Fibroblast of peridontal ligament (primary cell): Measurements from ENCODE around the gene DIAPH3.
A peak's percentile ranks its signal among the peaks of the same experiment; 100 is the strongest.

Source experiments
- DNase-seq: peaks from one replicate; pipeline ENCODE4 v3.0.0-alpha.2; 2010; ENCODE audit errors: extremely low read depth

Gene DIAPH3

GRCh38 chr13:59789558-59789957 is 374.2 kb downstream of the DIAPH3 start:
- no peak for DNase-seq

GRCh38 chr13:59787679-59788078 is 376.0 kb downstream of the DIAPH3 start:
- DNase-seq = no peak

GRCh38 chr13:59782696-59783095 is 381.0 kb downstream of the DIAPH3 start:
- DNase-seq = no peak

DNA sequence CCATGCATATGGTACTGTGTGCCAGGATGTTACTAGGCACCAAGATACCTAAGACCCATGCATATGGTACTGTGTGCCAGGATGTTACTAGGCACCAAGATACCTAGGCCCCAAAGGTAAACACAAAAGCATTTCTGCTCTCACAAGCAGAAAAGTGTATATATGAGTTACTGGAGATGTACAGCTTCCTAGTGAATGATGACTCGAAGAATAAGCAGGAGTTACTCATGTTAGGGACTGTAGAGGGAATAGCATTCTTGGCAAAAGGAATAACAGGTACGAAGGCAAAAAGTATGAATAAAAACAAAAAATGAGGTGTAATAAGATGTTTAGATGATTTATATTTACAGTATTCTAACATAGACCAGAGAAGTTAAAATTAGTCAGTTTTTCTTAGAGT is 383.7 kb downstream of the DIAPH3 start:
- DNase-seq = no peak

DNA sequence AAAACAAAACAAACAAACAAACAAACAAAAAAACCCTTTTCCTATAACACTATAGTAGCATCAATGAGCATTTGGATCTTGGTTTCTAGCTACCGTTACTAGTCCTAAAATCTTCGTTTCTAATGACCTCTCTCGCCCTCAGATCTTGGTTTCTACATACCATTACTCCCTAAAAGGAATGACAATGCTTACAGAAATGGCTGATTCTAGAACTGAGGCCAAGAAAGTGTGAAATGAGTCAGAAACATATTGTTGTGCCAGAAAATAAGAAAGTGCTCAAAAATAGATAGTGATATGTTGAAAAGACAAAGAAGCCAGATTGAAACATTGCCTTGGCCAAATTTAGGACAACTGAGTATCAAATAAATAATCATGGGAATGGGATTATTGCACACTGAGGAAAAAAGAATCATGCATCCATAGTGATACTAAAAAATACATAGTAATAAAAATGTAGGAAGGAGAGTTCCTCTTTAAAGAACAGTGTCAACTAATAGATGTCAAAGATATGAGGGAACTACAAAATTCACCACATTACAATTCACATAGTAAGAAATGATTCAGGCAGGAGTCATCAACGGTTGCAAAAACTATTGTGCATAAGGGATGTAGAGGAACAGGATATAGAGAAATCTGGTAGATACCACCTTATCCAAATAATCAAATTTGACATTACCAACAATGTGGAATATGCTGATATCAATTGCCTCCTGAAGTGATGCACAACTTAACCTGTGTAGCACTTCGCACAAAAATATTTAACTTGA is 386.6 kb downstream of the DIAPH3 start:
- peak; percentile 91 for DNase-seq

DNA sequence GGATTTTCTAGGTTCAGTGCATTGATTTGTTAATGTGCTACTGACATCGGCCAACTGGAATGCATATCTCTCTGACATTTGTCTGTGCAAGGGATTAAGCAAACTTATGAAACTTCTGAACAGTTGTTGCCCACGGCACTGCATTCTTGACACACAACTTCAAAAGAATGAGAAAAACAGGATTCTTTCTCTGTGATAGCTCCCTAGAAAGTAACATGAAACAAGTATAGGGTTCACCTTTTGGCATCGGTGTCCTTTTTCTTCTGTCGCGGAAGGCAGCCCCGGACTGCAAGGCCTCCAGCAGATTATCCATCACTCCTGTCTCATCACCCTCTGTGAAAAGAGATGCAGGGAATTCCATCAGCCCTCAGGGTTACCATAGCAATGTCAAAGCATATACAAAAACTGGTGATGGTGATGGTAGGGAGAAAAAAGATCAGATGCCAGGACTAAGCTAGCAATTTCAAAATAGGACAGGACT is 389.2 kb downstream of the DIAPH3 start:
- DNase-seq = peak; percentile 68

DNA sequence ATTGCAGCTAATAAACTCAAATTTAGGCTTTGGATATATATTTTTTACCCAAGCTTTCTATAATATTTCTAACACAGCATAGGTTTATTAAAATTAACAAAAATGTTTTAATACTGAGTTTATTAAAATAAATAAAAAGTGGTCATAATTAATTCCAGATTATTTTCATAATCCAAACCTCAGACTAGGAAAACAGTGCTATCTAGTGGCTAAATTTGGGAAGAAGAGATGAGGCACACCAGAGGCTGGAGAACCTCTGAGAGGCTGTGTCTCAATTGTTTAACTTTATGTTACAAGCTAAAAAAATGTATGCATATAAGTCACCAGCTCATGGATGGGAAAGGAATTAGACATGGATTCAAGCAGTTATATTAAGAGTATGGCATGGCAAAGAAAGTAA is 392.5 kb downstream of the DIAPH3 start:
- DNase-seq = peak; percentile 66

DNA sequence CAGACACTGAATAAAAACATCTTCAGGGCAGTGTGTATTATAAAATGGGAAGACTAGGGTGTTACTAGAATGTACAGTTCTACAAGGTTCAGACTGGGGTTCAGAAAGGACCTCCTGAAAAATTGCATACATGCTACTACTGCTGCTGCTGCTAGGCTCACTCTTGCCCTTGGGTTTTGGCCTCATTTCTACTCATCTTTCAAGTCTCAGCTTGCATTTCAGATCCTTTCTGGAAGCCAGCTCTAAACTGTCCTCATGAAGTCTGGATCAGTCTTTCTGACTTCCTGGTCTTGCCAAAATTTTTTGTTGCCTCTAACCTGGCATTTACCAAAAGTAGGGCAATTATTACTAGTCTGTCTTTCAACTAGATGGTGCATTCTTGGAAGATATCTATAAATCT is 393.3 kb downstream of the DIAPH3 start:
- no peak for DNase-seq

GRCh38 chr13:59766236-59766635 is 397.5 kb downstream of the DIAPH3 start:
- DNase-seq = no peak

DNA sequence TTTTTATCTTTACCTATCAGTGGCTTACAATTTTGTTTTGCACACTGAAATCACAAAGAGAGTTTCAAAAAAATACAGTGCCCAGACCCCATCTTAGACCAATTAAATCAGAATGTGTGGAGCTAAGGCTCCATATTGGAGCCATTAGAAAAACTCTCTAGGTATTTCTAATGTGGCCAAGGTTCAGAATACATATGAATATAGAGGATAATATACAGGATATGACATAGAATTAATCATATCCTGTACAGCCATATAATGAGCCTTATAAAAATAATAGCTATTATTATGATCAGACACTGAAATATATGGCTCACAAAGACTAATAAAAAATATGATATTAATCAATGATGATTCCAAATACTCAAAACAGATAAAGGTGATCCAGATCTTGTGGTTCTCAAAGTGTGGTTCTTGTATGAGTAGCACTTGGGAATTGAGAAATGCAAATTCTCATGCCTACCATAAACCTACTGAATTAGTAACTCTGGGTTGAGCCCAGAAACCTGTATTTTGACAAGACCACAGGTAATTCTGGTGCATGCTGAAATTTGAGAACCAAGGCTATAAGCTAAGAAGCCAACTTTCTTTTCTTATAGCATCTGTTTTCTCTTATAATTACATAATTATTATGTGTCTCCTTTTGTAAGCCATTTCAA is 408.0 kb downstream of the DIAPH3 start:
- DNase-seq = no peak

DNA sequence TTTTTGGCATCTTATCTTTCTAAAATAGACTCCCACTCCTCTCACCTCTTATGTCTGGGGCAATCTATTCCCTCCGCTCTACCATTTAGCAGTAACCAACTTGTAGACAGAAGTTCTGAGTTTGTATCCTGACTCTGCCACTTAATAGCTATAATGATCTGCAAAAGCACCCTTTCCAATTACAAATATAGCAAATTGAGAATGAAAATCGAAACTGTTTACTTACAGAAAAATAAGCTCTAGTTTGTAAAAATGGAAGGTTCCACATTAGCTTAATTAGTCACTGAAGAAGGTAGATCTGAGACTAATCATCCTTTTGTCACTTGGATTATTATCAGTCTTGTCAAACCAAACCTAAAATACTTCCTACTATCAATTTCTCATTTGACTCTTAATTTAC is 409.3 kb downstream of the DIAPH3 start:
- DNase-seq = no peak

GRCh38 chr13:59750860-59751259 is 412.9 kb downstream of the DIAPH3 start:
- DNase-seq = peak; percentile 89

DNA sequence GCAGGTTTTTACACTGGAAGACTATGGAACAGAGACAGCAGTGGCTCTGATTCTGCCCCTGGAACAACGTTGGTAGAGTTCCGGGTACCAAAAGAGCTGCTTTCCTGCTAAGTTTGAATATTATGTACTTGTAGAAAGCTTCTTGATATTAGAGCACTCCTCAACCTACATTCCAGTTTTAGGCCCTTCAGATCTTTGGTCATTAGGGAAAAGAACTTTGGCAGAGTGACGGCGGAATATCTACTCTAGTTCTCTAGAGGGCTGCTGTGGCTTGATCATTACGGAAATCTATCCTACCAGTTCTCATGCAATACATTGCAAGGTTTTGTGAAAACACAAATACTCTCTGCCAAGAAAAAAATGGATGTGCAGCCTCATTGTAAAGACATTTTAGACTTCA is 415.7 kb downstream of the DIAPH3 start:
- DNase-seq = no peak

DNA sequence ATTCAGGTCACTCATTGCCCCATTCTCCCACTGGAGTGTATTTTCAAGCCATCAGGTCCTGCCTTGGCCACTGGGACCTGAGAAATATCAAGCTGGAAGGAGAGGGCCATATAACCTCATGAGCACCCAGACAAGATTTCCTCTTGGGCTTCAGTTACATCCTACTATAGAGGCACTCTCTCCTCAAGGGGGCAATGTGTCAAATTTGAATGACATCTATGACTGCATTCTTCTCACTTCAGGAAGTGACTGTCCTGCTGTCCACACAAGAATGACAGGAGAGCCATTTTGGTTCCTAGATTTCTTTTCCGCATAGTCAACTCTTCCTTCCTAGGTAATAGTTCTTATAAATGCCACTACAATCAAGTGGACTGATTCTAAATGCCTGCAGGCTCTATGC is 416.2 kb downstream of the DIAPH3 start:
- DNase-seq = no peak

DNA sequence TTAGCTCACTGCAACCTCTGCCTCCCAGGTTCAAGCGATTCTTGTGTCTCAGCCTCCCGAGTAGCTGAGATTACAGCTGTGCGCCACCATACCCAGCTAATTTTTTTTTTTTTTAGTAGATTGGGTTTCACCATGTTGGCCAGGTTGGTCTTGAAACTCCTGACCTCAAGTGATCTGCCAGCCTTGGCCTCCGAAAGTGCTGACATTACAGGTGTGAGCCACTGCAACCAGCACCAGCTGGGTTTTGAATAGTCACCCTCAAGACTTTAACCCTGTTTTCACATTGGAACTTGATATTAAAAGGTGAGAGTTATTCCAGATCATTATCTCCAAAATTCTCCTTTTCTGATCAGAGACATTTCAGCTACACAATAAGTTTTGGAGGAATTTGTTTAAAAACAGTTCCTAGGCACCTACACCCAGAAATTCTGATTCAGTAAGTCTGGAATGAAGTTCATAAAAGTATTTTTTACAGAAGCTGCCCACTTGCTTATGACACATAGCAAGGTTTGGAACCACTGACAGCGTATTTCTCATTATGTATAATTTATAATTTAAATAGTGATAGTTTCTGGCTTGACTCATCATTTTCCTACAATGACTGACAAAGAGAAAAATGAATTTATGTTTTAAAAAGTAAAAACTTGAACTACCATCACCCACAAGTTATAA is 417.3 kb downstream of the DIAPH3 start:
- peak; percentile 72 for DNase-seq

- DNase-seq = peak; percentile 62
These were observed 418.3 kb downstream of the DIAPH3 start for GRCh38 chr13:59745392-59745788.

DNA sequence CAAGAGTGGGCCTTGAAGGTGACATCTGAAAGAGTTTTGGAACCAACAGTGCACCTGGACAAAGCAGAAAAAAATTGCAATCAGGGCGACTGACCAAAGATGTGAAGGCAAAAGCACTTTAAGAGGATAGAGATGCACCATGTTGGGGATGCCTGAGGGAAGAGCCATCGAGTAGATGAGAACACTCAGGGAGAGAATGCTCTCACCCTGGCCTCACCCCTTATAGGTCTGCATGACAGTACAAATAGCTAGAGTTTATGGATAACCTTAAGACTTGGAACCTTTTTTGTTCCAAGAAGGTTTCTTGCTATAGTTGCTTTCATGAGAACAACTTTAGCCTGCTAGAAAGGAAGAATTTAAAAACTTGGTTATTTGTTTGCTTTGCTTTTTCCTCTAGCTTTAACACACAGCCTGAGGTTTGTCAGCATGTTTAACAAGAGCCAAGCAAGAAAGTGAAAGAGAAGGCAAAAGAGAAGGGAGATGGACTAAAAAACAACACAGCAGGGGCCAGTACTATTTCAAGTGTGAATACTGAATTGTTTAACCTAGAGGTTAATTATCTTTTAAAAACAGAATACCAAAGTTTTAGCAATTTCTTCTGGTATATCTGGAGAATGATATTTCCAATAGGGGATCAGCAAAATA is 418.9 kb downstream of the DIAPH3 start:
- peak; percentile 49 for DNase-seq

DNA sequence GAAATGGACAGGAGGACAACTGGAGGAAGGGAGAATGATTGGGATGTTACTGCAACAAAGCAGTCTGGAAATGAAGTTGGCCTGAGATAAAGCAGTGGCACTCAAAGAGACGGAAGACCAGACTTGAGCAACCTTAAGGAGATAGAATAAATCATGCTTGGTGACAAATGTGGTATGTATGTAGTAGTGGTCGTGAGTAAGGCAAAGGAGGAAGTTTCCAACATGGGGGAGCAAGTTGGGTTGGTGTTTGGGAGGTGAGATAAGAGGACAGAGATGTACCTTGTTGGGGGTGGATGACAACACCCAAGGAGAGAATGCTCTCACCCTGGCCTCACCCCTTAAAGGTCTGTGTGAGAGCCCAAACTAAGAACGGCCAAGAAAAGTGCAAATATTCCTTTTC is 420.5 kb downstream of the DIAPH3 start:
- DNase-seq = no peak

DNA sequence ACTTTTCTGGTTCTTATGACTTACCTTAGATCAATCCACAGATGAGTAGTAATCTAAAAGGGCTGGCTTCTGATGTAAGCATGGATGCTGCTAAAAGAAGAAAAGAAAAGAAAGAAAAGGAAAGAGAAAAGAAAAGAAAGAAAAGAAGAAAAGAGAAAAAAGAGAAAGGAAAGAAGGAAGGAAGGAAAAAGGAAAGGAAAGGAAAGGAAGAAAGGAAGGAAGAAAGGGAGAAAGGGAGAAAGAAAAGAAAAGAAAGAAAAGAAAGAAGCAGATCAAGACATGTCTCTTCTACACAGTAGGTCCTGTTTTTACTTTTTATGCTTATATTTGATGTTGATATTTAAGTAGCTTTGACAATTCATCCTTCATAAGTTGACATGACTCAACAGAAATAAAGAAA is 421.3 kb downstream of the DIAPH3 start:
- no peak for DNase-seq

DNA sequence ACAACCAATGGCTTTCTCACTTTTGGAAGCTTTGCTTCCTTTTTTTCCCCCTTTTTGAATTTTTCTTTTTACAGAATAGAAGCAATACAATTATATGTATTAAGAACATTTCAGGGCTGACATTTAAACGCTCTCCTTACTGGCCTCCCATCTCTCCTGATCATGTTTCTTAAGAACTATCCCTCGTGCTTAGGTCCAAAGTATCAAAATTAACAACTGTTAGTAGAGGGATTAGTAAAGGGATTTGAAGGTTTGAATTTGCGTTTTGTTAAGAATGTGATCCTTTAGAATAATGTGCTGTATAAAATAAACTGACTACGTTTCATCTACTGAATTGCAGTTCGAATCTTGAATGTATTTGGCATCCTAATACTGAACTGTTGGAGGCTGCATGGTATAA is 424.8 kb downstream of the DIAPH3 start:
- DNase-seq = no peak

- no peak for DNase-seq
These were observed 429.3 kb downstream of the DIAPH3 start for GRCh38 chr13:59734393-59734792.

GRCh38 chr13:59733744-59734143 is 430.0 kb downstream of the DIAPH3 start:
- DNase-seq = no peak
